ENCODE results near the gene SYT7.

GRCh38 chr11:61496602-61497400, 84.1 kb downstream of the SYT7 start:
- TF ChIP-seq CTCF (optimal IDR thresholded peaks at IDR 0.05 in 1 of 3, IDR thresholded peaks at IDR 0.05 in 1 of 3, conservative IDR thresholded peaks at IDR 0.05 in 1 of 3; ENCODE audit: extremely low read depth in 1 of 3, insufficient read depth in 2 of 3, low read length in 3 of 3) (no peak), EZH2 (IDR thresholded peaks at IDR 0.05; ENCODE audit: low read length) (no peak)
